DND-41 (cell line): ENCODE measurements around the gene FUCA1.

Experiments used
- EZH2 ChIP-seq: IDR thresholded peaks from 3 replicates; pipeline ENCODE4 v1.6.1; 2012; ENCODE audit warnings: borderline replicate concordance, low read depth, mild to moderate bottlenecking, moderate library complexity, low read length, inconsistent platforms; ENCODE audit not compliant: severe bottlenecking
- TF ChIP-seq, protein P1 (sequence below): IDR thresholded peaks from 2 replicates; pipeline ENCODE4 v1.5.1; 2012; ENCODE audit warnings: borderline replicate concordance, low read length, moderate library complexity, mild to moderate bottlenecking; ENCODE audit not compliant: poor library complexity, severe bottlenecking; ENCODE audit errors: extremely low read depth

DNA sequence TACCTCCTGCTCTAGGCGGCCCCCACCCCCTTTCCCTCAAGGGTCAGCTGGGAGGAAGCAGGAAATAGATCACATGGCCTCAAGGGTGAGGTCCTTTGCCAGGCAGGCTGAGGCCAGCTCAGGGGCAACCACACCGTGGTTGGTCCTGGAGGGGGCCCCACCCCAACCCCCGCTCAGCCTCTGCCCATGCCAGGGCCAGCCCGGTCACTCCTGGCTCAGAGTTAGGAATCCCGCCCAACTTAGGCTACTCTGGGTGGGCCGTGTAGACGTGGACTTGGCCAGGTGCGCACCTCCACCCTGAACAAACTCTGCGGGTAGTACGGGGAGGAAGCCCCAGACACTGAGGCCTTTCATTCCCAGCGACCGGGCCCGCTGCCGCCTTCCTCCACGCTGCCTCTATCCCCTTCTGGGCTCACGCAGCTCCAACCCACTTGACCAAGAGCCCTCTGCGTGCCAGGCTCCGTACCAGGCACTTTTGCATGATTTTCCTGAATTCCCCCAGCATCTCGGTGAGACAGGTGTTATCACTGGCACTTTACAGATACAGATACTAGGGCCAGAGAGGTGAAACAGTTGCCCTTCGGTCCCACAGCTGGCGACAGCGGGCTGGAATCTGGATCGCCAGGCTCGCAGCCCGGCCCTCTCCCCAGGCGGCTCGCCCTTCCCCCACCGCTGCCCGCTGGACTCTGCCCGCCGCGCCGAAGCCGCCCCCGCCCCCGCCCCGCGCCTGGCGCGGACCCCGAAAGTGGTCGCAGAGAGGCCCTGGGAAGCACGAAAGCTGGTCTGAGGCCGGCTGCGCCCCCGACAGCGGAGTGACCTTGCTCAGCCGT, 68.3 kb downstream of the FUCA1 start:
- TF ChIP-seq, protein P1, sequence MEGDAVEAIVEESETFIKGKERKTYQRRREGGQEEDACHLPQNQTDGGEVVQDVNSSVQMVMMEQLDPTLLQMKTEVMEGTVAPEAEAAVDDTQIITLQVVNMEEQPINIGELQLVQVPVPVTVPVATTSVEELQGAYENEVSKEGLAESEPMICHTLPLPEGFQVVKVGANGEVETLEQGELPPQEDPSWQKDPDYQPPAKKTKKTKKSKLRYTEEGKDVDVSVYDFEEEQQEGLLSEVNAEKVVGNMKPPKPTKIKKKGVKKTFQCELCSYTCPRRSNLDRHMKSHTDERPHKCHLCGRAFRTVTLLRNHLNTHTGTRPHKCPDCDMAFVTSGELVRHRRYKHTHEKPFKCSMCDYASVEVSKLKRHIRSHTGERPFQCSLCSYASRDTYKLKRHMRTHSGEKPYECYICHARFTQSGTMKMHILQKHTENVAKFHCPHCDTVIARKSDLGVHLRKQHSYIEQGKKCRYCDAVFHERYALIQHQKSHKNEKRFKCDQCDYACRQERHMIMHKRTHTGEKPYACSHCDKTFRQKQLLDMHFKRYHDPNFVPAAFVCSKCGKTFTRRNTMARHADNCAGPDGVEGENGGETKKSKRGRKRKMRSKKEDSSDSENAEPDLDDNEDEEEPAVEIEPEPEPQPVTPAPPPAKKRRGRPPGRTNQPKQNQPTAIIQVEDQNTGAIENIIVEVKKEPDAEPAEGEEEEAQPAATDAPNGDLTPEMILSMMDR: no peak
- TF ChIP-seq EZH2: no peak
